Measurements from ENCODE around the gene MSI2.

MSI2 gene

DNA sequence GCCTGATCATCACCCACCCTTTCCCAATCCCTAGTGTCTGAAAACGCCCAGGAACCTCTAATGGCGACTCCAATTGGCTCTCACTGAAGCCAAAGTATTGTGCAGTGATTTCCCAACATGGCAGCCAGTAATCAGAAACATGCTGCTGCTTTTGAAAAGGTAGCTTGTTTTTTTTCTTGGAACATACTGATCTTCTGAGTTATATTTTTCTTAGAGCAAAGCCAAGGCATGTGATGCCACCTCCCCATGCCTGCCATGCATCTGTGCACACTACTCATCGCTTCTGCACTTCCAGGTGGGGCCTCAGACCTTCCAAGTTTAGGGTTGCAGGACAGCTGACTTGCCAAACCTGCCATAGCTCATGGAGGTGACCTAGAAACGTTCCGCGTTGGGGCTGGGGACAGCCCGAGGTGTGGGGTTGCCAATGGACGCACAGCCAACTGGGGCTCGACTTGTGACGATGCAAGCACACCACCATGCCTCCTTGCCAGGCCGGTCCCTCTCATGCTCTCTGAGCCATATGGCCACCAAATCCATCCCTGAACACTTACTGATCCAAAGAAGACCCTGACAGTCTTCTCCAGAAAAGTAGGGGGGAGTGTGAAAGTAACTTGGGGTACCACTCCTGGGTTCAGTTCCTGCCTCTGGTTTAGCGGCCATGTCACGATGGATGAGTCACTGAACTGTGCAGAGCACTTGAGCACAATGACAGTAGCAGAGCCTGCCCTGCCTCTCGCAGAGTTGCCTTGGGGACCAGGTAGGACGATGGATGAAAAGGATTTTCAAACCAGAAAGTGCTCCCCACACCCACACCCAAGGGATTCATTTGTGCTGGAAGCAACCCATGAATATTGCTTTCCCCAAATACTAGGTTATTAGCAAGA, 333.1 kb downstream of the MSI2 start:
- no peak for DNase-seq

DNA sequence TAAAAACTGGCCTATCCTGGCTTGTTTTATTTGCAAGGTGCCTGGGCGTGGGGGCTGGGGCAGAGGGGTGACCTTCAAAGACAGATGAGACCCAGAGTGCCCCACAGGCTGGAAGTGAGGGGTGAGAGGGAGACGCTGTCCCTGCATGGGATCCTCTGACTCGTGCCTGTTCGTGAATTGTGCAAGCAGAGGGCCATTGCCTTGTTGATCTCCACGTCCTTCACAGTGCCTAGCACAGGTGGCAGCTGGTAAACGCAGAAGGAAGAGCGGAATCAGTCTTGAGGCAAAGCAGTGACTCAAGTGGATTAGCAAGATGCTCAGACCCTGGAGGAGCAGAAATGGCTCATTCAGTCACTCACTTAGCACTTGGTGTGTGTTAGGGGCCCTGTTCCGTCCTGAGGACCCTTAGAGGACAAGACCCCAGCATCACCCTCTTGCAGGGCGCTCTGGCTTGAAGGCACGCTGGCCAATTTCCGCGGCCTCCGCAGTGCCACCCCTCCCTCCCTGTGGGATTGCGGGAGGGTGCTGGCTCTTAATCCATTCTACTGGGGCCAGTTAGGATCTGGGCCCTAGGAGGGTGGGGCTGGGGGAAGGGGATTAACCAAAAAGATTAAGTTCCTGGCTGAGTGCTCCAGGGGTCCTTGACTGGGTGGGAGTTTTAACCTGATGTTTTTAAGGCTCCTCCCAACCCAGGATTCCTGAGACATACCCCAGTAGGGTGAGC, 337.6 kb downstream of the MSI2 start:
- DNase-seq = no peak

DNA sequence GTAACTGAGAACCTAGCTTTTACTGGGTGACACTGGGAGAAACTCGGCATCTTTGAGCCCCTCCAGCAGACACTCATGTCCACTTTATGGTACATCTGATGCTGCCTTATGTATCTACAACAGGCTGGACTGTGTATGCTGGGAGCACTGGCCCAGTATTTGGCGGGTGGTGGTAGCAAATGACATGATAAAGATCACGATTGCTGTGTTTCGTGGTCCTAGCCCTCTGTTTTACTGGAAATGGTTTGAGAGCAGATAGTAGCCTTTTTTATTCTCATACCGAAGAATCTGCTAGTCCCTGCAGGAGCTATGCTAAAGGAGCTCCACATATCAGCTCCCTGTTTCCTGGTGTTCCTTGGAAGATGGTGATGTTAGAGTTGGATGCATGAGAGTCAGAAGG, 338.4 kb downstream of the MSI2 start:
- no peak for DNase-seq

- DNase-seq = no peak
Observed at GRCh38 chr17:57595426-57595825, 339.1 kb downstream of the MSI2 start.

DNA sequence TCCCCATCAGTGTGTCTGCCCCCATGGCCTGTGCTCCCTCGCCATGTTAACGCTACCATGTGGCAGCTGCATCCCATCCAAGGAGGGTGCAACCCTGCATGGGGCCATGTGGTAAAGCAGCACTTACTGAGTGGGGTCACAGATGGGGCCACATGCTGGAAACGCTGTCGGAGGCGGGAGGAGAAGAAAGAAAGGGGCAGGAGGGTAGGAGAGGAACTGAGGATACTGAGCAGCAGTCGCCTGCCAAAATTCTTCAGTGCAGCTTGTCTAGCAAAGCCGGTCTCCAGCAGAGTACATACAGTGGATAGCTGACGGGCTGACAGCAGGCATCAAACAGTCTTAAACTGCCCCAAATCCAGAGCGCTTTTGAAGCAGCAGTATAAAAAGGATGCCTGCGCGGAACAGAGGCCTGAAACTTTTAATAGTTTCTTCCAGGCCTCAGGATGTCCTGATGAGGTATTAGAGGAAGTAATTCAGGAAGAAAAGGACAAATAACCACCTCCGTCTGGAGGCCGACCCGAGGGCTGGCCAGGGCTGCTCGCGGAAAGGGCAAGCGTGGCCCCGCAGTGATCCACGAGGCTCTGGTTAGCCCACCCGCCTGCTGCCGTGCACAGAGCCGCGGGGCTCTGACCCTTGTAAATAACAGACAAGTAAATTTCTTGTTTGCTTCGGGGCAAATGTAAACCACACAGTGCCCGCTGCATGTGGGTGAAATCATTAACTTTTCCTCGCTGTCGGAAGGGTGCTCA, 339.8 kb downstream of the MSI2 start:
- no peak for DNase-seq

GRCh38 chr17:57597101-57597500, 340.8 kb downstream of the MSI2 start:
- no peak for DNase-seq

DNA sequence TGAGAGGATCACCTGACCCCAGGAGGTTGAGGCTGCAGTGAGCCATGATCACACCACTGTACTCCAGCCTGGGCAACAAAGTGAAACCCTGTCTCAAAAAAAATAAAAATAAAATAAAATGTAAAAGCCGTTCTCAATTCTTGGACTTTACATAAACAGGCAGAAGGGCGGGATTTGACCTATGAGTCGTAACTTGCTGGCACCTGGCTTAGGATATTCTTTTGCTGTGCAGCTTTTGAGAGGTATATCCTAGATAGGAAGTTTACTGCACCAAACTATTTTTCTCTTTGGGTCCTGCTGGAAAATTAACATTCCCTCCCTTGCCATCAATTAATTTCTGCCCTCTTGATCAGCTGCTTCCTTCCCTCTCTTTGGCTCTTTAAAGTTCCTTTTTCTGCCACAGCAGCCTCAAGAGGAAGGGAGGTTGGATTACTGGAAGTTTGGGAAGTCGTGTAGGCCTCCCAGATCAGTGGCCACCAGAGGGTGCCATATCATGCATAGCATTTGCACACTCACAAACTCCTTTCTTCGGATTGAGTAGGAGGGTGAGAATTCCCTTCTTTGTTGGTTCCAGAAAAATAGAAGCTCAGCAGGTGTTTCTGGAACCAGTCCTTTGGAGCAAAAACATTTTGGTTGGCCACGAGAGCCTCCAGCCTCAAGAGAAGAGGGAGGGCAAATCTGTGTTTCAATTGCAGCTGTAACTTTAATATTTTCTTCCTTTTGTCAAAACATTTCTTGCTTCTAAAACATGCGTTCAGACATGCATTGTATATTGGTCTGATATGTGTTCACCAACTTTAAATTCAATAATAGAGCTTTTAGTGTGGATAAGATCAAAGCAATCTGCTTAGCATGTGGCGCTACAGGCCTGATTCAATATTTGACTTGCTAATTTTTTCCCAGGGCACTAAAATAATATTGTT, 341.5 kb downstream of the MSI2 start:
- peak; percentile 92 for DNase-seq

GRCh38 chr17:57599271-57600045, 343.1 kb downstream of the MSI2 start:
- DNase-seq = no peak

- DNase-seq = no peak
Observed at GRCh38 chr17:57600074-57600473, 343.8 kb downstream of the MSI2 start.

- no peak for DNase-seq
Observed at GRCh38 chr17:57601143-57601735, 344.9 kb downstream of the MSI2 start.

- DNase-seq = no peak
Observed at GRCh38 chr17:57602896-57603295, 346.6 kb downstream of the MSI2 start.

- no peak for DNase-seq
Observed at GRCh38 chr17:57603546-57603945, 347.2 kb downstream of the MSI2 start.

GRCh38 chr17:57603978-57604377, 347.7 kb downstream of the MSI2 start:
- no peak for DNase-seq

GRCh38 chr17:57604771-57605674, 348.7 kb downstream of the MSI2 start:
- DNase-seq = peak; percentile 86

DNA sequence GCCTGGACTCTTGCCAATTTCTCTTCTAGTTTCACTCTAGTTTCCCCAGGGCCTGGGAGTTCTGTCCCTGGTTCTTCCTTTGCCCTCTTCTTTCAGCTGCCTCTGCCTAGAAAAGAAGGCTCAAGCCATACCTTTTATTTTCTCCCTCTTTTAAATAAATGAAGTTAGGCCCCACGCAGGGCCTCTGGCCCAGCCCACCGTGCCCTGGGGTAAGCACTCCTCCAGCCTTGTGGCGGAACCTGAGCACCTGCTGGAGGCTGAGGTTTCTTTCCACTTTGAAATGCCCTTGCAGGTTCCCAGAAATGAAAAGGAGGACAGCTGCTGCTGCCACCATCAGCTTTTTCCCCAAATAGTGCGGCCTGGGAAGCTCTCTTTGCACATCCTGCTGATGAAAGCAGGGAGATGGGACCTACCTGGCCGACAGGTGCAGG, 349.4 kb downstream of the MSI2 start:
- no peak for DNase-seq

DNA sequence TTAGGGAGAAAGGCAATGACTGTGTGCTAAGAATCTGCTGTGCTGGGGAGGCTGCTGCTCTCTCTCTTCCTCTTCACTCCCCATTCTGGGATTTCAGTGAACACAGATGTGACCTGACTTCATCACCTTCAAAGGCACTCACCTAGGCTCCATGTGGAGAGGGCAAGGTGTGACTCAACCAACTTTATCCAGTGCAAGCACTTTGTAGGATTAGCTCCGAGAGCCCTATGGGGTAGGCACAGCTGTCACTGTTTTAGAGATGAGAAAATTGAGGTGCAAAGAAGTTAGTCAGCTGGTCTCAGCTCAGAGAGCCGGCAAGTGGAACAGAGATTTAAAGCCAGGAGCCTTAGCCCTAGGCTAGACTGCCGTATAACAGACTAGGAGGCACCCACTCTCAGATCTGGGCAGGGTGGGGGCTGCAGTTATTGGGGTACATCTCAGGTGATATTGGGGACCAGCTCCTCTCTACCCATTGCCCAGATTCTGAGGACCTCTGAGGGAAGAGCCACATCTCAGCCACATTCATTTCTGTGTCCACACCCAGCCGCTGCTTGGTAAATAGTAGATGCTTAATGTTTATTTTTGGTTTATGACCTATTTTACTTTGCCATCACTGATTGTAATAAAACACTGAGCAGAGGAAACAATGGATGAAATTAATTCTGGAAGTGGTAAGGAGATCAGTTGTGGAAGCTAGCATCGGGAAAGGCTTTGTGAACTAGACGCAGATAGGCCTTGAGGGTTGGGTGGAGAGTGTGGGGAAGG, 350.0 kb downstream of the MSI2 start:
- no peak for DNase-seq

DNA sequence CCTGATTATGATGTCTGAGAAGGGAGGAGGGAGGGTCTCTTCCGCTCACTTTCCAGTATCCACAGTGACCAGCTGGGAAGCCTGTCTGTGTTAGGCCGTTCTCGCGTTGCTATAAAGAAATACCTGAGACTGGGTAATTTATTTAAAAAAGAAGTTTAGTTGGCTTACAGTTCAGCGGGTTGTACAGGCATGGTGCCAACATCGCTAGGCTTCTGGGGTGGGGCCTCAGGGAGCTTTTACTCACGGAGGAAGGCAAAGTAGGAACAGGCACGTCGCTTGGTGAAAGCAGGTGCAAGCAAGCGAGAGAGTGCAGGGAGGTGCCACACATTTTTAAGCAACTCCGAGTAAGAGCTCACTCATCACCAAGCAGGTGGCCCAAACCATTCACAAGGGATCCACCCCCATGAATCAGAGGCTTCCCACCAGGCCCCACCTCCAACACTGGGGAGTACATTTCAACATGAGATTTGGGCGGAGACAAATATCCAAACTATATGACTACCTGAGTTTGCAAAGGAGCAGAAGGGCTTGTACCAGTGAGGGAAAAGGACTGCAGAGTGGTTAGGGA, 351.3 kb downstream of the MSI2 start:
- no peak for DNase-seq

DNA sequence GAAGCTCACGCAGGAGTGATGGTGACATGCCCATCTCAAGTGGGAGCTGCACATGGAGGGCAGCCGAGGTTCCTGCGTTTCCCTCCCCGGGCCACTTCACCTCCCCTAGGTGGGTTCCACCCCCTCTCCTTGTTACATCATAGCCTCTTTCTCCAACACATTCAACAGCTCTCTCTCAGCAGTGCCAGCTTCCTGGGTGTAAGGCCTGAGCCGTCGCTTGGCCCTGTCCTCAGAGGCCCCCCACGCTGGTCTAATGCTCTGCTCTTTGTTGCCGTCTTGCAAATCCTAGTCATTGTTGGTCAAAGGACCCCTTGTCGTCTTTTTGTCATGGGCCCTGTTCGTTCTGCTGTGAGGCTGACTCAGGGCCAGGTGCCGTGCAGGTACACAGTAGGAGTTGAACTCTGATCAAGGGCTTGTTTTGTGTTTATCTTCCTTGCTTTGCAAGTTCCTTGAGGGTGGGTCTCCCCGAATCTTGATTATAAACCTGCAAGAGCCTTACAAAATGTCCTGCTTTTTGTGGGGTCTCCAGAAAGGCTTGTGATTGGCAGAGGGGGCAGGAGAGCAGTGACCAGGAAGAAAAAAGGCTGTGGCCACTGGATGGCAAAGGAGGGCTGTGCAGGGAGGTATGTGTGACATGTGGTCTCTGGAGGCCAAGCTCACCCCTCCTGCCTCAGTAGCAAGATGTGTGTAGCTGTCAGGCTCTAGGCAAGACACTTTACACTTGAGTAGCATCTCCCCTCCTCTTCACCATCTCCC, 352.2 kb downstream of the MSI2 start:
- no peak for DNase-seq
